ENCODE data around the gene CRIM1. TPM values are rescaled to one million over a fixed set of nuclear protein-coding genes. Genes with fewer than 3 reads are reported as not detected.

Gene CRIM1
- total and polyA plus RNA-seq, 4 donors = 24.3 to 119 (median 58.4) TPM

DNA sequence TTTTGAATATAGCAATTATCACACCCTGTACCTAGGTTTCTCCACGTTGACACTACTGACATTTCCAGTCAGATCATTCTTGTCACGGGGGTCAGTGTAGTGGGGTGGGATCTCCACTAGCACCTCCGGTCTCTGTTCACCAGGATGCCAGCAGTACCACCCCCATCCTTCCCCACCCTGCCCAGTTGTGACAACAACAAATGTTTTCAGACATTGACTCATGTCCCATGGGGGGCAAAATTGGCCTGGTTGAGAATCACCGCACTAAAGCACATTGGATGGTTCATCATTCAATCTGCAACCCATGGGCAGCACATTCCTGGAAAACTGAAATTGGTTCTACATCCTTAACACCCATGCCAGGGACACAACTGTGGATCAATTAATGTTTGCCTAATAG, 210.1 kb downstream of the CRIM1 start:
- no peaks in the 10 kb centered on the region for H3K9me3 ChIP-seq (ENCODE audit: control insufficient read depth in 4 of 4, insufficient read depth in 3 of 4, low read length in 3 of 4)
- H3K9ac ChIP-seq (ENCODE audit: insufficient read depth in 1 of 2, low read length in 2 of 2) = no peak overlapping the region
- no peaks in the 10 kb centered on the region for H3K27me3 ChIP-seq (ENCODE audit: control insufficient read depth in 3 of 3, insufficient read depth in 3 of 3, low read length in 2 of 3)
- no peak overlapping the region for H3K27ac ChIP-seq (ENCODE audit: low read depth in 1 of 2, low read length in 1 of 2)
- H3K4me3 ChIP-seq = no peak overlapping the region
- TF ChIP-seq, protein P1, sequence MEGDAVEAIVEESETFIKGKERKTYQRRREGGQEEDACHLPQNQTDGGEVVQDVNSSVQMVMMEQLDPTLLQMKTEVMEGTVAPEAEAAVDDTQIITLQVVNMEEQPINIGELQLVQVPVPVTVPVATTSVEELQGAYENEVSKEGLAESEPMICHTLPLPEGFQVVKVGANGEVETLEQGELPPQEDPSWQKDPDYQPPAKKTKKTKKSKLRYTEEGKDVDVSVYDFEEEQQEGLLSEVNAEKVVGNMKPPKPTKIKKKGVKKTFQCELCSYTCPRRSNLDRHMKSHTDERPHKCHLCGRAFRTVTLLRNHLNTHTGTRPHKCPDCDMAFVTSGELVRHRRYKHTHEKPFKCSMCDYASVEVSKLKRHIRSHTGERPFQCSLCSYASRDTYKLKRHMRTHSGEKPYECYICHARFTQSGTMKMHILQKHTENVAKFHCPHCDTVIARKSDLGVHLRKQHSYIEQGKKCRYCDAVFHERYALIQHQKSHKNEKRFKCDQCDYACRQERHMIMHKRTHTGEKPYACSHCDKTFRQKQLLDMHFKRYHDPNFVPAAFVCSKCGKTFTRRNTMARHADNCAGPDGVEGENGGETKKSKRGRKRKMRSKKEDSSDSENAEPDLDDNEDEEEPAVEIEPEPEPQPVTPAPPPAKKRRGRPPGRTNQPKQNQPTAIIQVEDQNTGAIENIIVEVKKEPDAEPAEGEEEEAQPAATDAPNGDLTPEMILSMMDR (IDR thresholded peaks at IDR 0.05; ENCODE audit: control extremely low read depth, extremely low read depth) = no peak
- 94 to 97% methylated on average over 4 of the region's 4 CpGs for WGBS, 2 donors
- no peak for DNase-seq
- ATAC-seq (ENCODE audit: insufficient read depth, low FRiP score) = no peak
- peaks cover 0 to 15% (median 0%) of the 10 kb centered on the region in 5 donors for H3K4me1 ChIP-seq (ENCODE audit: control insufficient read depth in 5 of 5, insufficient read depth in 5 of 5, low read length in 5 of 5)
- peaks cover 0 to 9% (median 7%) of the 10 kb centered on the region in 4 donors for H3K36me3 ChIP-seq (ENCODE audit: control insufficient read depth in 4 of 4, insufficient read depth in 4 of 4, low read length in 4 of 4)

DNA sequence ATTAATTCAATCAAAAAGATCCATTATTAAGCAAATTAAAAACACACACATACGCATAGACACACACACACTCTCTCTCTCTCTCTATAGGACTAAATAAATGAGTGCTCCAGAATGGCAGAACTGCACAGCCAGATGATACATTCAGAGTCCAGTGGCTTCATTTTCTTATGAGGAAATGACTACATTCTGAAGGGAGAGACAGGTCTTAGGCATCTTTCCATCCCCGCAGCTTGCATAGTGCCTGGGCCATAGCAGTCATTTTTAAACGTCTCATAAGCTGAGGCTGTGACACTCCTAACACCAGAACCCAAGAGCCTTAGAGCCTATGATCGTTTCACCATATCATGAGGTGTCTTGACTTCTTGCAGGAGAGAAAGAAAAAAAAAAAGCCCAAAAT, 211.3 kb downstream of the CRIM1 start:
- Histone ChIP-seq H3K9me3 (ENCODE audit: control insufficient read depth in 4 of 4, insufficient read depth in 3 of 4, low read length in 3 of 4) (no peaks in the 10 kb centered on the region), H3K36me3 (ENCODE audit: control insufficient read depth in 4 of 4, insufficient read depth in 4 of 4, low read length in 4 of 4) (peaks cover 3 to 9% (median 7%) of the 10 kb centered on the region in 4 donors), H3K4me1 (ENCODE audit: control insufficient read depth in 5 of 5, insufficient read depth in 5 of 5, low read length in 5 of 5) (peaks cover 0 to 7% (median 0%) of the 10 kb centered on the region in 5 donors), H3K9ac (ENCODE audit: insufficient read depth in 1 of 2, low read length in 2 of 2) (no peak overlapping the region), H3K27me3 (ENCODE audit: control insufficient read depth in 3 of 3, insufficient read depth in 3 of 3, low read length in 2 of 3) (no peaks in the 10 kb centered on the region), H3K4me3 (no peak overlapping the region), H3K27ac (ENCODE audit: low read depth in 1 of 2, low read length in 1 of 2) (no peak overlapping the region)
- TF ChIP-seq, protein P1 (IDR thresholded peaks at IDR 0.05; ENCODE audit: control extremely low read depth, extremely low read depth) = no peak
- 96% methylated on average over 4 of the region's 4 CpGs for WGBS, 2 donors
- ATAC-seq (ENCODE audit: insufficient read depth, low FRiP score) (no peak), DNase-seq (no peak)

DNA sequence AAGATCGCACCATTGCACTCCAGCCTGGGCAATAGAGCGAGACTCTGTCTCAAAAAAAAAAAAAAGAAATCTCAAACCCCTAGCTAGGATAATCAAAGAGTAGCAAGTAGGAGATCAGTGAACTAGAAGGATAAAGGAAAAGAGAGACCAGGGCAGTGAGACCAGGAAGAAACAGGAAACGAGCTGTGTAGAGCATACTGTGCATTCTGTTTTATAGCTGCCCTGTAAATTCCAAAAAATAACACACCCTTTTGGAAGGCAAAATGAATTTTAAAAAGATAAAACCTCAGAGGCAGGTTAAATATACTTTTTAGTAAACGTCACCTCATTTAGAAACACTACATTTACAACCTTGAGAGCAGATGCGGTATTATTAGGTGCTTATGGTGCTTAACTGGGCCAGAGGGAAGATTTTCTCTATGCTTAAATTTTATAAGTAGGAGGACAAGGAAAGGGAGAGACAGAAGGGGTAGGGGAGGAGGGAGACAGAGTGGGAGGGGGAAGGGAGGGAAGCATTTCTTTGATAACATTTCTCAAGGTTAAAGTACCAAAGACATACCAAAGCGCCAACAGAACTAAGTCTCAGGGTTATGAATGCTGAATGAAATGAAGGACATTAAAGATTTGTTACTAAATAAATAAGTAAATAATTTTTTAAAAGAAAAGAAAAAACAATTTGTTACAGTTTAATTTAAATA, 212.3 kb downstream of the CRIM1 start:
- no peak for DNase-seq
- peaks cover 3 to 13% (median 8%) of the 10 kb centered on the region in 4 donors for H3K36me3 ChIP-seq (ENCODE audit: control insufficient read depth in 4 of 4, insufficient read depth in 4 of 4, low read length in 4 of 4)
- H3K4me3 ChIP-seq = no peak overlapping the region
- H3K9ac ChIP-seq (ENCODE audit: insufficient read depth in 1 of 2, low read length in 2 of 2) = no peak overlapping the region
- ATAC-seq (ENCODE audit: insufficient read depth, low FRiP score) = no peak
- no peaks in the 10 kb centered on the region for H3K27me3 ChIP-seq (ENCODE audit: control insufficient read depth in 3 of 3, insufficient read depth in 3 of 3, low read length in 2 of 3)
- H3K27ac ChIP-seq (ENCODE audit: low read depth in 1 of 2, low read length in 1 of 2) = no peak overlapping the region
- 96% methylated on average over 6 of the region's 6 CpGs for WGBS, 2 donors
- TF ChIP-seq, protein P1 (IDR thresholded peaks at IDR 0.05; ENCODE audit: control extremely low read depth, extremely low read depth) = no peak
- H3K4me1 ChIP-seq (ENCODE audit: control insufficient read depth in 5 of 5, insufficient read depth in 5 of 5, low read length in 5 of 5) = peaks cover 0 to 5% (median 0%) of the 10 kb centered on the region in 5 donors
- H3K9me3 ChIP-seq (ENCODE audit: control insufficient read depth in 4 of 4, insufficient read depth in 3 of 4, low read length in 3 of 4) = no peaks in the 10 kb centered on the region

Data from lung (tissue), 12 donors.